ENCODE measurements around the gene MOB3A. TPM values are rescaled to one million over a fixed set of nuclear protein-coding genes. Genes with fewer than 3 reads are reported as not detected.
A peak's percentile ranks its signal among the peaks of the same experiment; 100 is the strongest.

Gene MOB3A
- total and polyA plus RNA-seq, 2 of the 13 experiments (the other 11 are each of a cell fraction or from before 2014, with no cell fraction given) = 3.5 to 17.8 TPM

DNA sequence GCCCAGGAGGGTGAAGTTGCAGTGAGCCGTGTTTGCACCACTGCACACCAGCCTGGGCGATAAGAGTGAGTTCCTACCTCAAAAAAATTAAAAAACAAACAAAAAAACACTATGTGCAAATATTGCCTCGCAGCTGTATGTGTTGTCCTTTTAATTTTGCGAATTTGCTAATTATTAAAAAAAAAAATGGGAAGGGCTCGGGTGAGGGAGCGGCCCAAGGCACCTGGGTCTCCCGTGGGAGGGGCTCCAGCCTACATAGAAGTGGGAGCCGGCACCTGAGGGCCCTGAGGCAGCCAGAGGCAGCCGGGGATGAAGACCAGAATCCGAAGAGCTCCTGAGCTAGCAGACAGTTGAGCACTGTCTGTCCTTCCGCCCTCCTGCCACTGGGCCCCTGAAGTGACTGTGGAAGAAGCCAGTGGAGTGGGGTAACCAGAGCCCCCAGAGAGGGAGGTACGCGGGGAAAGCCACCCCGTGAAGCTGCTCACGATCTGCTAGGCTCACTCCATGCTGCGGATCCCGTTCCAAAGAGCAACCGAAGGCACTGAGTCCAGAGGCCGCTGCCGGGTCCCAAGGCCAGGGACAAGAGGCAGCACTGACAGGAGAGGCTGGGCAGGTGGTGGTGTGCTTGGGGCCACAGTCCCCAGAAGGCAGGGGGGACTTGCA is 7.0 kb upstream of the MOB3A start (continued):
- TF ChIP-seq SRSF4 (IDR thresholded peaks at IDR 0.05; ENCODE audit: low read depth, low read length, poor library complexity, severe bottlenecking) = no peak
- TF ChIP-seq, protein P1, sequence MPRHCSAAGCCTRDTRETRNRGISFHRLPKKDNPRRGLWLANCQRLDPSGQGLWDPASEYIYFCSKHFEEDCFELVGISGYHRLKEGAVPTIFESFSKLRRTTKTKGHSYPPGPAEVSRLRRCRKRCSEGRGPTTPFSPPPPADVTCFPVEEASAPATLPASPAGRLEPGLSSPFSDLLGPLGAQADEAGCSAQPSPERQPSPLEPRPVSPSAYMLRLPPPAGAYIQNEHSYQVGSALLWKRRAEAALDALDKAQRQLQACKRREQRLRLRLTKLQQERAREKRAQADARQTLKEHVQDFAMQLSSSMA (CRISPR knock-in tag; IDR thresholded peaks at IDR 0.05) = no peak
- TF ChIP-seq TBX2 (CRISPR knock-in tag; IDR thresholded peaks at IDR 0.05; ENCODE audit: borderline replicate concordance) = peak; percentile 38; the same call in 1 of the 2 replicates
- peak; percentile 27; the same call in 1 of the 2 replicates for TF ChIP-seq ZNF292 (CRISPR knock-in tag; IDR thresholded peaks at IDR 0.05; ENCODE audit: borderline replicate concordance, low read depth)
- TF ChIP-seq JUN (CRISPR knock-in tag; IDR thresholded peaks at IDR 0.05) = no peak
- peak; percentile 86 for TF ChIP-seq HNF4A (CRISPR knock-in tag; IDR thresholded peaks at IDR 0.05)
- TF ChIP-seq ZNF7 (CRISPR knock-in tag; IDR thresholded peaks at IDR 0.05) = no peak
- TF ChIP-seq, protein P2, sequence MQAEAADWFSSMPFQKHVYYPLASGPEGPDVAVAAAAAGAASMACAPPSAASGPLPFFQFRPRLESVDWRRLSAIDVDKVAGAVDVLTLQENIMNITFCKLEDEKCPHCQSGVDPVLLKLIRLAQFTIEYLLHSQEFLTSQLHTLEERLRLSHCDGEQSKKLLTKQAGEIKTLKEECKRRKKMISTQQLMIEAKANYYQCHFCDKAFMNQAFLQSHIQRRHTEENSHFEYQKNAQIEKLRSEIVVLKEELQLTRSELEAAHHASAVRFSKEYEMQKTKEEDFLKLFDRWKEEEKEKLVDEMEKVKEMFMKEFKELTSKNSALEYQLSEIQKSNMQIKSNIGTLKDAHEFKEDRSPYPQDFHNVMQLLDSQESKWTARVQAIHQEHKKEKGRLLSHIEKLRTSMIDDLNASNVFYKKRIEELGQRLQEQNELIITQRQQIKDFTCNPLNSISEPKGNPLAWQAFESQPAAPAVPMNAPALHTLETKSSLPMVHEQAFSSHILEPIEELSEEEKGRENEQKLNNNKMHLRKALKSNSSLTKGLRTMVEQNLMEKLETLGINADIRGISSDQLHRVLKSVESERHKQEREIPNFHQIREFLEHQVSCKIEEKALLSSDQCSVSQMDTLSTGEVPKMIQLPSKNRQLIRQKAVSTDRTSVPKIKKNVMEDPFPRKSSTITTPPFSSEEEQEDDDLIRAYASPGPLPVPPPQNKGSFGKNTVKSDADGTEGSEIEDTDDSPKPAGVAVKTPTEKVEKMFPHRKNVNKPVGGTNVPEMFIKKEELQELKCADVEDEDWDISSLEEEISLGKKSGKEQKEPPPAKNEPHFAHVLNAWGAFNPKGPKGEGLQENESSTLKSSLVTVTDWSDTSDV (CRISPR knock-in tag; IDR thresholded peaks at IDR 0.05) = 0 out of 2 replicates have a peak, but pooled peaks have one; percentile 64
- TF ChIP-seq NRL (CRISPR knock-in tag; IDR thresholded peaks at IDR 0.05; ENCODE audit: borderline replicate concordance) = 0 out of 2 replicates have a peak, but pooled peaks have one; percentile 72
- no peak for TF ChIP-seq MYNN (CRISPR knock-in tag; IDR thresholded peaks at IDR 0.05; ENCODE audit: low read depth)
- TF ChIP-seq, protein P3, sequence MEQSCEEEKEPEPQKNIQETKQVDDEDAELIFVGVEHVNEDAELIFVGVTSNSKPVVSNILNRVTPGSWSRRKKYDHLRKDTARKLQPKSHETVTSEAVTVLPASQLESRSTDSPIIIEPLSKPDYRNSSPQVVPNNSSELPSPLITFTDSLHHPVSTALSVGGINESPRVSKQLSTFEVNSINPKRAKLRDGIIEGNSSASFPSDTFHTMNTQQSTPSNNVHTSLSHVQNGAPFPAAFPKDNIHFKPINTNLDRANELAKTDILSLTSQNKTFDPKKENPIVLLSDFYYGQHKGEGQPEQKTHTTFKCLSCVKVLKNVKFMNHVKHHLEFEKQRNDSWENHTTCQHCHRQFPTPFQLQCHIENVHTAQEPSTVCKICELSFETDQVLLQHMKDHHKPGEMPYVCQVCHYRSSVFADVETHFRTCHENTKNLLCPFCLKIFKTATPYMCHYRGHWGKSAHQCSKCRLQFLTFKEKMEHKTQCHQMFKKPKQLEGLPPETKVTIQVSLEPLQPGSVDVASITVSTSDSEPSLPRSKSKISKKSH (CRISPR knock-in tag; IDR thresholded peaks at IDR 0.05; ENCODE audit: borderline replicate concordance) = 0 out of 2 replicates have a peak, but pooled peaks have one; percentile 44
- TF ChIP-seq, protein P4, sequence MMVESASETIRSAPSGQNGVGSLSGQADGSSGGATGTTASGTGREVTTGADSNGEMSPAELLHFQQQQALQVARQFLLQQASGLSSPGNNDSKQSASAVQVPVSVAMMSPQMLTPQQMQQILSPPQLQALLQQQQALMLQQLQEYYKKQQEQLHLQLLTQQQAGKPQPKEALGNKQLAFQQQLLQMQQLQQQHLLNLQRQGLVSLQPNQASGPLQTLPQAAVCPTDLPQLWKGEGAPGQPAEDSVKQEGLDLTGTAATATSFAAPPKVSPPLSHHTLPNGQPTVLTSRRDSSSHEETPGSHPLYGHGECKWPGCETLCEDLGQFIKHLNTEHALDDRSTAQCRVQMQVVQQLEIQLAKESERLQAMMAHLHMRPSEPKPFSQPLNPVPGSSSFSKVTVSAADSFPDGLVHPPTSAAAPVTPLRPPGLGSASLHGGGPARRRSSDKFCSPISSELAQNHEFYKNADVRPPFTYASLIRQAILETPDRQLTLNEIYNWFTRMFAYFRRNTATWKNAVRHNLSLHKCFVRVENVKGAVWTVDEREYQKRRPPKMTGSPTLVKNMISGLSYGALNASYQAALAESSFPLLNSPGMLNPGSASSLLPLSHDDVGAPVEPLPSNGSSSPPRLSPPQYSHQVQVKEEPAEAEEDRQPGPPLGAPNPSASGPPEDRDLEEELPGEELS (CRISPR knock-in tag; IDR thresholded peaks at IDR 0.05) = no peak

Data from HepG2 (cell line).